NCI-H1092 (cell line): ENCODE data around the gene MPLKIP.
"Not testable (repeated sequence)": the region's sequence is repeated elsewhere in the genome, so short reads cannot be mapped to it uniquely, and the experiment has no call there.

ENCODE experiments used
- DNase-seq: peaks from one replicate; lab custom pipeline; 2025; lab: John Stamatoyannopoulos, UW

Gene MPLKIP

GRCh38 chr7:40134428-40135316 lies at the start of gene MPLKIP, which contains the start of gene SUGCT:
MPLKIP (minus strand) TSS chr7:40134622; CDS start chr7:40134567, 55 bp downstream.
SUGCT (plus strand) TSS chr7:40135005.
- DNase-seq = peak; percentile 83

GRCh38 chr7:40182452-40182851 lies 48.0 kb upstream of the MPLKIP start:
- no peak for DNase-seq

- DNase-seq = no peak
Measured at GRCh38 chr7:40177071-40177470, 42.6 kb upstream of the MPLKIP start.

DNA sequence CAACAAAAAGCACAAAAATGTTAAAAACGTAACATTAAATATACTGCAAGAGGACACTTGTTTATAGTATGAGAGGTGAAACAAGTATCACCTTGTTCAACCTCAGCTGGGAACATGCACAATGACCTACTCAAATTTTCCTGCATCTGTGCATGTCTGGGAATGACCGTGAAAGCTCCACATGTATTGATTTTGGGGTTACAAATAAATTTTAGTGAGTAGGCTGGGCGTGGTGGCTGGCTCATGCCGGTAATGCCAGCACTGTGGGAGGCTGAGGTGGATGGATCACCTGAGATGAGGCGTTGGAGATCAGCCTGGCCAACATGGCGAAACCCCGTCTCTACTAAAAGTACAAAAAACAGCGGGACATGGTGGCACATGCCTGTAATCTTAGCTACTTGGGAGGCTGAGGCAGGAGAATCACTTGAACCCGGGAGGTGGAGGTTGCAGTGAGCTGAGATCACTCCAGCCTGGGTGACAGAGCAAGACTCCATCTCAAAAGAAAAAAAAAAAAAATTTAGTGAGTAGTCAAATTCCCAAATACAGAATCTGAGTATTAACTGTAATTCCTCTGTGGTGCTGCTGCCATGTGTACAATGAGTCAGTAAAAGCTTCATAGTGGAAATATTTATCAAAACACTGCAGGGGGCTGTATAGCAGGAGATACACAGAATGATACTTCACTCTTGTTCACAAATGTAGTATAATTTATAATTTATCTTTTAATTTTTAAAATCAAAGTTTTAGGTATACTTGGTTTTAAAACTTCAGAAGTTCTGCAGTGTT lies 41.5 kb upstream of the MPLKIP start:
- no peak for DNase-seq

GRCh38 chr7:40175256-40175655 lies 40.8 kb upstream of the MPLKIP start:
- DNase-seq = not testable (repeated sequence)

- DNase-seq = not testable (repeated sequence)
Measured at GRCh38 chr7:40173121-40173520, 38.7 kb upstream of the MPLKIP start.

- DNase-seq = not testable (repeated sequence)
Measured at GRCh38 chr7:40168266-40168665, 33.8 kb upstream of the MPLKIP start.

DNA sequence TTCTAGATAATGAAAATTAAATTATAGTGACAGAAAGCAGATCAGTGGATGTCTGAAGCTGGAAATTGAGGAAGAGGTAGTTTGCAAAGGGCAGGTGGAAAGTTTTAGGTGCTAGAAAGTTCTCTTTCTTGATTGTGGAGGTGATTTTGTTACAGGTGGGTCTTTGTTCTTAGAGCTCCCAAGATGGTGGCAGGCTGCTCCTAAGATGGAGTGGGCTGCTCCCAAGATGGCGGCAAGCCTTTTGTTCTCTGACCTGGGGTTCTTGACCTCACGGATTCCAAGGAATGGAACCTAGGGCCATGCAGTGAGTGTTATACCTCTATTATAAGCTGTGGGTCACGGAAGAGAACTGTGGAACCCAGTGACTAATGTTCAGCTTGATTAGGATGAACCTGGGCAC lies 32.9 kb upstream of the MPLKIP start:
- DNase-seq = no peak

GRCh38 chr7:40165216-40165615 lies 30.8 kb upstream of the MPLKIP start:
- no peak for DNase-seq

DNA sequence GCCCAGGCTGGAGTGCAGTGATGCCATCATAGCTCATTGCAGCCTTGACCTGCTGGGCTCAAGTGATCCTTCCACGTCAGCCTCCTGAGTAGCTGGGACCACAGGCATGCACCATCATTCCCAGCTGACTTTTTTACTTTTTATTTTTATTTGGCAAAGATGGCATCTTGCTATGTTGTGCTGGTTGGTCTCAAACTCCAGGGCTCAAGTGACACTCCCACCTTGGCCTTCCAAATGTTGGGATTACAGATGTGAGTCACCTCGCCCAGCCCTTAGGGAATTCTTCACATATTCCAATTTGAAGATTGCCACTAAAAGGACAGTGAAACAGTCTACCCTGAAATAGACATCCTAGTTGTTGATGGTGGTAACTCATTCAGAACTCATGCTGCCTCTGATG lies 28.1 kb upstream of the MPLKIP start:
- no peak for DNase-seq

GRCh38 chr7:40156988-40157387 lies 22.6 kb upstream of the MPLKIP start:
- DNase-seq = no peak

DNA sequence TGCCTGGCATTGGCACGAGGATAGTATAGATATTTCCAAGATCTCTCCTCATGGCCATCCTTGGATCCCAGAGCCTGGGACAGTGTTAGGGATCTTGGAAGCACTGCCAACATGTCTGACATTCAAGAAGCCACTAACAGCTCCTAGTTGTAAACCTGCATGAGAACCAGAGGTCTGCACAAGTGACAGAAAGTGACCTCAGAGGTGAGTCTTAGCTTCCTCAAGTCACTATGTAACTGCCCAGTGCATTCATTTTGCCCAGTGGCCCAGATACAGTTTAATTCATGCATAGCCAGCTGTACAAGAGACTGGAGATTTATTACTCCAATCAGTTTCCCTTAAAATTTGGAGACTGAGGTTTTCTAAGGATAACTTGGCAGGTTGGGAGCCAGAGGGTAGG lies 17.1 kb upstream of the MPLKIP start:
- no peak for DNase-seq

GRCh38 chr7:40148671-40149070 lies 14.2 kb upstream of the MPLKIP start:
- no peak for DNase-seq

- not testable (repeated sequence) for DNase-seq
Measured at GRCh38 chr7:40148247-40148580, 13.8 kb upstream of the MPLKIP start.

- no peak for DNase-seq
Measured at GRCh38 chr7:40147371-40148246, 13.2 kb upstream of the MPLKIP start.

GRCh38 chr7:40145596-40146130 lies 11.2 kb upstream of the MPLKIP start:
- DNase-seq = not testable (repeated sequence)

DNA sequence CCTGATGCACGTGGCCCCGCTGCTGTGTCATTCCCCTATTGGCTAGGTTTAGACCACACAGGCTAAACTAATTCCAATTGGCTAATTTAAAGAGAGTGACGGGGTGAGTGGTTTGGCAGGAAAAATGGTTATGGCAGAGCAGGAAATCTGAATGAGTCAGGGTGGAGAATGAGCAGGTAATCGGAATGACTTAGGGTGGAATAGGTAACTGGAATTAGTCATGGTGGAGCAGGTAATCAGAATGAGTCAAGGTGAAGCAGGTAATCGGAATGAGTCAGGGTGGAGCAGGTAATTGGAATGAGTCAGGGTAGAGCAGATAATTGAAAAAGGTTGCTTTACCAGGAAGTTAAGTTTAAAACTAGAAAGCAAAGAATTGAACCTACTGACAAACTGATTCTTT lies 7.5 kb upstream of the MPLKIP start:
- not testable (repeated sequence) for DNase-seq

GRCh38 chr7:40139891-40140290 lies 5.5 kb upstream of the MPLKIP start:
- not testable (repeated sequence) for DNase-seq

DNA sequence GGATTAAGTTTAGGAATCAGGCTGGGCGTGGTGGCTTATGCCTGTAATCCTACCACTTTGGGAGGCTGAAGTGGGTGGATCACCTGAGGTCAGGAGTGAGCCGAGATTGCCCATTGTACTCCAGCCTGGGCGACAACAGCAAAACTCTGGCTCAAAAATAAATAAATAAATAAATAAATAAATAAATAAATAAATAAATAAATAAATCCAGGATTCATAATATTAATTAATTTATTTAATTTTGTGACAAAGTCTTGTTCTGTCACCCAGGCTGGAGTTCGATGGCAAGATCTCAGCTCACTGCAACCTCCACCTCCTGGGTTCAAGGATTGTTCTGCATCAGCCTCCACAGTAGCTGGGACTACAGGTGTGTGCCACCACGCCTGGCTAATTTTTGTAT lies 4.6 kb upstream of the MPLKIP start:
- DNase-seq = no peak

- no peak for DNase-seq
Measured at GRCh38 chr7:40137563-40137962, 3.1 kb upstream of the MPLKIP start.

DNA sequence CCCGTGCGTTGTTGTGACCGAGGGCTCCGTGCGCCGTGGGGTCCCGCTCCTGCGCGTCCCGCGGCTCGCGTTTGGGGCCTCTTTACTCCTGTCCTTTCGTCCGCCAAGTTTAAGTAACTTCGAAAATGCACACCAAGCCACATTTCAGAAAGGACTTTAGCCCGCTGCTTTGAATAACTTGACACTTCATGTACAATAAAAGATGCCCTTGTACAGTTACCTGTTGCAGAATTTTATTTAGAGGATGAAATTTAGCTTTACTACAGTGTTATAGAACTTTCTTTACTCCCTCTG lies 842 bp upstream of the MPLKIP start:
- no peak for DNase-seq
